A549 (cell line): Measurements from ENCODE around the gene PMVK. TPM values are rescaled to one million over a fixed set of nuclear protein-coding genes. Genes with fewer than 3 reads are reported as not detected.

ENCODE experiments used
- ATAC-seq, 2 experiments: fragments of 200-7000 bp in 1 of 2; fragments of >200 bp in 1 of 2; cut with Nextera tagmentation in 1 of 2; cut with Tn5 transposase in 1 of 2; 3 replicates each; pipeline versions ENCODE4 v1.8.0 to v1.9.1; 2018 to 2020; ENCODE audit warnings: mild to moderate bottlenecking in 1 of 2, moderate library complexity in 1 of 2
- CTCF ChIA-PET: fragments of 300-600 bp; sonication (Branson Sonifier 250); formaldehyde crosslinking; extraction: SDS; loops from one replicate; lab custom pipeline; 2021; ENCODE audit warnings: antibody characterized with exemption, inconsistent platforms; lab: Yijun Ruan, JAX
- POLR2A ChIA-PET: fragments of 350-600 bp; formaldehyde crosslinking; extraction: SDS; loops from one replicate; lab custom pipeline; 2021; ENCODE audit warnings: antibody characterized with exemption, inconsistent platforms; lab: Yijun Ruan, JAX
- DNase-seq, 2 experiments: peaks; one replicate each; pipeline versions ENCODE4 v3.0.0 to v3.0.0-alpha.2; 2011 to 2016; ENCODE audit warnings: low read depth in 1 of 2, low spot score in 1 of 2
- FAIRE-seq: peaks from 2 replicates; lab custom pipeline; 2011; peaks lifted over from hg19 to GRCh38; lab: Jason Lieb, UNC
- H3K27ac ChIP-seq, 2 experiments: fragments of >200 bp; sonication (Bioruptor Twin); formaldehyde crosslinking; 3 replicates each; pipeline ENCODE4 v1.5.1; 2016 to 2017
- H3K4me1 ChIP-seq: fragments of >200 bp; sonication (Bioruptor Twin); formaldehyde crosslinking; 3 replicates; pipeline ENCODE4 v1.6.1; 2016
- H3K4me2 ChIP-seq: fragments of >200 bp; sonication (Bioruptor Twin); formaldehyde crosslinking; 3 replicates; pipeline ENCODE4 v1.6.1; 2016
- H3K4me3 ChIP-seq: fragments of >200 bp; sonication (Bioruptor Twin); formaldehyde crosslinking; 3 replicates; pipeline ENCODE4 v1.5.1; 2016
- H3K9me3 ChIP-seq: fragments of >200 bp; sonication (Bioruptor Twin); formaldehyde crosslinking; 3 replicates; pipeline ENCODE4 v1.6.1; 2016
- ATOH8 ChIP-seq: fragments of 250-450 bp; sonication (Bioruptor Pico); IDR thresholded peaks from 2 replicates; pipeline ENCODE4 v1.5.0; 2020; ENCODE audit warnings: low read depth, mild to moderate bottlenecking, moderate library complexity
- BHLHE40 ChIP-seq: IDR thresholded peaks from 2 replicates; pipeline ENCODE4 v1.6.1; 2012; ENCODE audit warnings: low read depth, low read length, inconsistent platforms
- CEBPB ChIP-seq, 2 experiments: fragments of >200 bp in 1 of 2; sonication (Bioruptor Twin) in 1 of 2; formaldehyde crosslinking in 1 of 2; IDR thresholded peaks; 2 replicates each; pipeline ENCODE4 v1.6.1; 2012 to 2016
- CHD2 ChIP-seq: fragments of 150-350 bp; IDR thresholded peaks from 2 replicates; pipeline ENCODE4 v1.6.1; 2014; ENCODE audit warnings: low read length; ENCODE audit not compliant: partially characterized antibody
- CTCF ChIP-seq: fragments of >200 bp; sonication (Bioruptor Twin); formaldehyde crosslinking; IDR thresholded peaks from 3 replicates; pipeline ENCODE4 v1.5.1; 2016
- E2F6 ChIP-seq: IDR thresholded peaks from 2 replicates; pipeline ENCODE4 v1.6.1; 2012; ENCODE audit warnings: low read depth, borderline replicate concordance
- EHF ChIP-seq: fragments of 250-450 bp; sonication (Bioruptor Pico); IDR thresholded peaks from 2 replicates; pipeline ENCODE4 v1.5.0; 2020; ENCODE audit warnings: mild to moderate bottlenecking
- ESRRA ChIP-seq: fragments of 150-350 bp; IDR thresholded peaks from 2 replicates; pipeline ENCODE4 v1.6.1; 2014; ENCODE audit warnings: mild to moderate bottlenecking, low read length, borderline replicate concordance
- FOSB ChIP-seq: fragments of 250-450 bp; sonication (Bioruptor Pico); IDR thresholded peaks from 2 replicates; pipeline ENCODE4 v1.5.0; 2020; ENCODE audit warnings: mild to moderate bottlenecking, moderate library complexity
- FOSL2 ChIP-seq, 2 experiments: fragments of 450-650 bp in 1 of 2; fragments of >200 bp in 1 of 2; sonication (Bioruptor Twin) in 1 of 2; formaldehyde crosslinking; IDR thresholded peaks; 2 replicates each; pipeline versions ENCODE4 v1.5.0 to v1.6.1; 2016 to 2020; ENCODE audit warnings: mild to moderate bottlenecking in 1 of 2, moderate library complexity in 1 of 2
- FOXS1 ChIP-seq: fragments of 250-450 bp; sonication (Bioruptor Pico); IDR thresholded peaks from 2 replicates; pipeline ENCODE4 v1.5.0; 2020; ENCODE audit warnings: mild to moderate bottlenecking, moderate library complexity
- GATA3 ChIP-seq: IDR thresholded peaks from 2 replicates; pipeline ENCODE4 v1.6.1; 2012; ENCODE audit warnings: borderline replicate concordance
- HDAC2 ChIP-seq: fragments of 200-600 bp; sonication (generic); IDR thresholded peaks from 2 replicates; pipeline ENCODE4 v1.6.1; 2016
- HOXA7 ChIP-seq: fragments of 250-450 bp; sonication (Bioruptor Pico); IDR thresholded peaks from 2 replicates; pipeline ENCODE4 v1.5.0; 2020; ENCODE audit warnings: mild to moderate bottlenecking, moderate library complexity
- HOXB5 ChIP-seq: fragments of 250-450 bp; sonication (Bioruptor Pico); IDR thresholded peaks from 2 replicates; pipeline ENCODE4 v1.5.0; 2020; ENCODE audit warnings: mild to moderate bottlenecking, moderate library complexity
- JUN ChIP-seq, 2 experiments: fragments of >200 bp; sonication (Bioruptor Twin); formaldehyde crosslinking; IDR thresholded peaks; 2 replicates in 1 of 2; 3 replicates in 1 of 2; pipeline ENCODE4 v1.6.1; 2016 to 2017
- JUNB ChIP-seq: fragments of >200 bp; sonication (Bioruptor Twin); formaldehyde crosslinking; IDR thresholded peaks from 2 replicates; pipeline ENCODE4 v1.6.1; 2016
- MYC ChIP-seq: IDR thresholded peaks from 2 replicates; pipeline ENCODE4 v1.6.1; 2012; ENCODE audit warnings: mild to moderate bottlenecking, inconsistent platforms, low read length, improper control_type of control experiment, borderline replicate concordance
- NPAS2 ChIP-seq: fragments of 250-450 bp; sonication (Bioruptor Pico); IDR thresholded peaks from 2 replicates; pipeline ENCODE4 v1.8.0; 2022; ENCODE audit warnings: mild to moderate bottlenecking, moderate library complexity, borderline replicate concordance
- PBX3 ChIP-seq: IDR thresholded peaks from 2 replicates; pipeline ENCODE4 v1.6.1; 2012
- PHF8 ChIP-seq: fragments of 200-600 bp; sonication (generic); IDR thresholded peaks from 2 replicates; pipeline ENCODE4 v1.6.1; 2016; ENCODE audit warnings: low read depth, mild to moderate bottlenecking, antibody characterized with exemption, moderate library complexity, borderline replicate concordance
- POLR2A ChIP-seq: IDR thresholded peaks from 2 replicates; pipeline ENCODE4 v1.6.1; 2012; ENCODE audit warnings: mild to moderate bottlenecking, low read length
- RAD21 ChIP-seq, 2 experiments: fragments of >200 bp in 1 of 2; sonication (Bioruptor Twin) in 1 of 2; formaldehyde crosslinking in 1 of 2; IDR thresholded peaks in 1 of 2; conservative IDR thresholded peaks in 1 of 2; 2 replicates in 1 of 2; 3 replicates in 1 of 2; pipeline ENCODE4 v1.6.1; 2012 to 2018; ENCODE audit warnings: inconsistent platforms in 1 of 2
- RARB ChIP-seq: fragments of 250-450 bp; sonication (Bioruptor Pico); IDR thresholded peaks from 2 replicates; pipeline ENCODE4 v1.8.0; 2021; ENCODE audit warnings: mild to moderate bottlenecking, moderate library complexity
- RFX5 ChIP-seq: fragments of 450-650 bp; IDR thresholded peaks from 2 replicates; pipeline ENCODE4 v1.7.1; 2014; ENCODE audit warnings: antibody characterized with exemption, mild to moderate bottlenecking, moderate library complexity
- RNF2 ChIP-seq: fragments of 200-600 bp; sonication (generic); IDR thresholded peaks from 2 replicates; pipeline ENCODE4 v1.6.1; 2016; ENCODE audit warnings: low read depth, mild to moderate bottlenecking, antibody characterized with exemption, moderate library complexity, borderline replicate concordance
- SMC3 ChIP-seq: fragments of >200 bp; sonication (Bioruptor Twin); formaldehyde crosslinking; IDR thresholded peaks from 3 replicates; pipeline ENCODE4 v1.6.1; 2018; ENCODE audit warnings: inconsistent platforms
- SREBF2 ChIP-seq: fragments of 450-650 bp; IDR thresholded peaks from 2 replicates; pipeline ENCODE4 v1.6.1; 2014; ENCODE audit warnings: mild to moderate bottlenecking, moderate library complexity
- TFCP2L1 ChIP-seq: fragments of 250-450 bp; sonication (Bioruptor Pico); IDR thresholded peaks from 2 replicates; pipeline ENCODE4 v1.5.0; 2021; ENCODE audit warnings: mild to moderate bottlenecking
- WGBS: methylation state at CpG from one replicate; pipeline ENCODE4 v1.1.6; 2017; ENCODE audit errors: missing lambda C conversion rate; 5-methylcytosine and 5-hydroxymethylcytosine counted together
- polyA minus RNA-seq: library from RNA; depleted of rRNA, polyadenylated mRNA; stranded (reverse); fragments of >200 nt; gene quantifications from 2 replicates; pipeline ENCODE4 v1.2.3, GENCODE V29; 2011; rRNA and poly(A)+ RNA removed
- polyA plus RNA-seq, 4 experiments: library from polyadenylated mRNA; depleted of rRNA in 3 of 4; stranded (reverse); fragments of >200 nt; fragmentation: RNase III in 1 of 4; extraction: RNeasy Plus Mini Kit Qiagen cat#74134 plus additional on column Dnase treatment in 1 of 4; gene quantifications; 2 replicates in 3 of 4; 3 replicates in 1 of 4; pipeline ENCODE4 v1.2.3, GENCODE V29; 2011 to 2017
- TF ChIP-seq, protein P1 (sequence below): fragments of 200-600 bp; sonication (generic); IDR thresholded peaks from 2 replicates; pipeline ENCODE4 v1.6.1; 2016; ENCODE audit warnings: antibody characterized with exemption, mild to moderate bottlenecking, moderate library complexity
- TF ChIP-seq, protein P2 (sequence below): IDR thresholded peaks from 2 replicates; pipeline ENCODE4 v1.6.1; 2012

Gene PMVK
- polyA plus RNA-seq (2011; rRNA removed) (31.4 and 35.7 TPM in 2 replicates), polyA plus RNA-seq (2017; fragmentation: RNase III; extraction: RNeasy Plus Mini Kit Qiagen cat#74134 plus additional on column Dnase treatment) (52.0 to 57.3 TPM (median 53.0 TPM) in 3 replicates), polyA minus RNA-seq (16.2 and 16.8 TPM in 2 replicates)
- polyA plus RNA-seq (2012; cell fraction: cytosol; rRNA removed) = 47.5 and 53.3 TPM in 2 replicates
- polyA plus RNA-seq (2012; cell fraction: nucleus; rRNA removed) = 21.6 and 22.7 TPM in 2 replicates

DNA sequence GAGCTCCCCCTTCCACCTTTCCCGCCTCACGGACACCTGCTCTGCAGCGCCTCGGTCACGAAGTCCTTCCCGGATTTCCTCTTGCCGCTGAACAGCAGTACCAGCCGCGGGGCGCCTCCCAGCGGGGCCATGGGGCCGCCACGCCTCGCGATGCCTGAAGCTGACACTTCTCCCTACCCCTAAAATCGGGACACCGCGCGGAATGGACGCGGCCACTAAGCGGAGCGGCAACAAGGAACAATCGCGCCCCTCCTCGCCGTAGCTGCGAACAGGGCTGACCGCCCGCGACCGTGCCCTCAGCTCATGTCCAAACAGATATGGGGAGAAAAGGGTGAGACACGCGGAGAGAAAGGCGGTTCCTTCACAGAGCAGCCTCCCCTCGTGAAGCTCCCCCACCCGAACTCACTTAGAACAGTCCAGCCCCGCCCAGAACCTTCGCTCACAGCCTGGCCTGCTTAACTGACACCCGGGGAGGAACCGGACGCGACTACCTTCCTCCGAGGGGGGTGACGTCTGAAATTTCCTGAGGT, at the start of gene PMVK:
TSS of gene PMVK (minus strand) at position 165 of the 530 bp plus-strand sequence. CDS start at position 131, 34 bp downstream.
- H3K4me1 ChIP-seq = peaks cover 25% of the 10 kb centered on the region
- H3K9me3 ChIP-seq = no peaks in the 10 kb centered on the region
- H3K4me2 ChIP-seq = peak within 1 kb of the TSS; percentile 92
- peak within 1 kb of the TSS; percentile 97 to 98 for H3K27ac ChIP-seq
- TF ChIP-seq E2F6 (peak; percentile 100), TFCP2L1 (CRISPR knock-in tag) (peak; percentile 69; the same call in 1 of the 2 replicates), CEBPB (IDR thresholded peaks at IDR 0.05) (no peak), PHF8 (peak; percentile 77; the same call in 1 of the 2 replicates), FOSL2 (IDR thresholded peaks at IDR 0.05) (no peak), FOSL2 (CRISPR knock-in tag; IDR thresholded peaks at IDR 0.05) (0 out of 2 replicates have a peak, but pooled peaks have one; percentile 3), SMC3 (no peak), JUNB (no peak), HOXB5 (0 out of 2 replicates have a peak, but pooled peaks have one; percentile 14), SREBF2 (no peak), BHLHE40 (0 out of 2 replicates have a peak, but pooled peaks have one; percentile 30), CTCF (peak; percentile 39; the same call in 2 of the 3 replicates), MYC (peak; percentile 39; the same call in 1 of the 2 replicates), ATOH8 (CRISPR knock-in tag) (peak; percentile 91), RNF2 (no peak), RFX5 (no peak), ESRRA (no peak), HOXA7 (CRISPR knock-in tag) (peak; percentile 64; the same call in 1 of the 2 replicates), RAD21 (conservative IDR thresholded peaks at IDR 0.05 in 1 of 2, IDR thresholded peaks at IDR 0.05 in 1 of 2) (peak in 1 of 2 experiments; percentile 32; a peak in 3 of 5 replicates), JUN (IDR thresholded peaks at IDR 0.05) (peak in 1 of 2 experiments; percentile 59; a peak in 2 of 5 replicates), FOXS1 (peak; percentile 78), EHF (0 out of 2 replicates have a peak, but pooled peaks have one; percentile 80), RARB (CRISPR knock-in tag) (no peak), PBX3 (0 out of 2 replicates have a peak, but pooled peaks have one; percentile 21), FOSB (CRISPR knock-in tag) (peak; percentile 87), NPAS2 (no peak), GATA3 (peak; percentile 84), HDAC2 (no peak), CHD2 (peak; percentile 78), POLR2A (peak; percentile 80)
- TF ChIP-seq, protein P1, sequence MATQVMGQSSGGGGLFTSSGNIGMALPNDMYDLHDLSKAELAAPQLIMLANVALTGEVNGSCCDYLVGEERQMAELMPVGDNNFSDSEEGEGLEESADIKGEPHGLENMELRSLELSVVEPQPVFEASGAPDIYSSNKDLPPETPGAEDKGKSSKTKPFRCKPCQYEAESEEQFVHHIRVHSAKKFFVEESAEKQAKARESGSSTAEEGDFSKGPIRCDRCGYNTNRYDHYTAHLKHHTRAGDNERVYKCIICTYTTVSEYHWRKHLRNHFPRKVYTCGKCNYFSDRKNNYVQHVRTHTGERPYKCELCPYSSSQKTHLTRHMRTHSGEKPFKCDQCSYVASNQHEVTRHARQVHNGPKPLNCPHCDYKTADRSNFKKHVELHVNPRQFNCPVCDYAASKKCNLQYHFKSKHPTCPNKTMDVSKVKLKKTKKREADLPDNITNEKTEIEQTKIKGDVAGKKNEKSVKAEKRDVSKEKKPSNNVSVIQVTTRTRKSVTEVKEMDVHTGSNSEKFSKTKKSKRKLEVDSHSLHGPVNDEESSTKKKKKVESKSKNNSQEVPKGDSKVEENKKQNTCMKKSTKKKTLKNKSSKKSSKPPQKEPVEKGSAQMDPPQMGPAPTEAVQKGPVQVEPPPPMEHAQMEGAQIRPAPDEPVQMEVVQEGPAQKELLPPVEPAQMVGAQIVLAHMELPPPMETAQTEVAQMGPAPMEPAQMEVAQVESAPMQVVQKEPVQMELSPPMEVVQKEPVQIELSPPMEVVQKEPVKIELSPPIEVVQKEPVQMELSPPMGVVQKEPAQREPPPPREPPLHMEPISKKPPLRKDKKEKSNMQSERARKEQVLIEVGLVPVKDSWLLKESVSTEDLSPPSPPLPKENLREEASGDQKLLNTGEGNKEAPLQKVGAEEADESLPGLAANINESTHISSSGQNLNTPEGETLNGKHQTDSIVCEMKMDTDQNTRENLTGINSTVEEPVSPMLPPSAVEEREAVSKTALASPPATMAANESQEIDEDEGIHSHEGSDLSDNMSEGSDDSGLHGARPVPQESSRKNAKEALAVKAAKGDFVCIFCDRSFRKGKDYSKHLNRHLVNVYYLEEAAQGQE = peak; percentile 64
- TF ChIP-seq, protein P2, sequence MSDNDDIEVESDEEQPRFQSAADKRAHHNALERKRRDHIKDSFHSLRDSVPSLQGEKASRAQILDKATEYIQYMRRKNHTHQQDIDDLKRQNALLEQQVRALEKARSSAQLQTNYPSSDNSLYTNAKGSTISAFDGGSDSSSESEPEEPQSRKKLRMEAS = peak; percentile 99
- ATAC-seq (peak; percentile 86 to 91), FAIRE-seq (no peak), DNase-seq (peak; percentile 97)
- 2% methylated on average over 37 of the region's 45 CpGs for WGBS
- ChIA-PET POLR2A (interaction anchor here (0.6 to 1.5 kb wide), 12 partner anchors 9 to 457 kb away, joined by 3 to 7 read pairs (median 3); partner anchors contain the start of genes PBXIP1 and SHC1), CTCF (interaction anchor here (0.6 to 4.3 kb wide), 21 partner anchors 9 to 458 kb away, joined by 3 to 20 read pairs (median 4); partner anchors contain the start of genes PBXIP1 and PYGO2)
- peak within 1 kb of the TSS; percentile 61 for H3K4me3 ChIP-seq
